Measurements from ENCODE around the gene SPDYE5.

Gene SPDYE5

DNA sequence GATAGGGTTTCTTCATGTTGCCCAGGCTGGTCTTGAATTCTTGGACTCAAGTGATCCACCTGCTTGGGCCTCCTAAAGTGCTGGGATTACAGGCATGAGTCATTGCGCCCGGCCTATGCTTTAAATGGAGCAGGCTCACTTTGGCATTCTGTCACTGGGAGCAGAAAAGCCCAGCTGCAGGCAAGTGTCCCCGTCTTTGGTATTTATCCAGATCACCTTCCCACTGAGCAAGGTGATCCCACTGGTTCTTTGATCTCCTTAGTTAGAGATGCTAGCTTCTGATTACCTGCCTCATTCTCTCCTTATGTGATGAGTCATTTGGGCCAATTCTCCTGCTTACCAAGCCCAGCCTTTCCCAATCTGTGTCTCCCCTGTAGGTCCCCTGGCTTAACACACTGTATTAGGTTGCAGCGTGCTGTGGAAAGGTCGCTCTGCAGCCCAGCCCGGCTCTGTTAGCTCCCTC lies 39.3 kb downstream of the SPDYE5 start (continued):
- TF ChIP-seq IKZF3 (tag by site-specific recombination; IDR thresholded peaks at IDR 0.05) (0 out of 2 replicates have a peak, but pooled peaks have one; percentile 16), ZNF366 (tag by site-specific recombination; conservative IDR thresholded peaks at IDR 0.05) (peak; percentile 41), ZNF266 (tag by site-specific recombination; IDR thresholded peaks at IDR 0.05; ENCODE audit: low read depth) (no peak), ZNF2 (tag by site-specific recombination; IDR thresholded peaks at IDR 0.05) (no peak), GFI1B (tag by site-specific recombination; IDR thresholded peaks at IDR 0.05) (no peak), KLF1 (tag by site-specific recombination; IDR thresholded peaks at IDR 0.05) (no peak), ZNF157 (tag by site-specific recombination; IDR thresholded peaks at IDR 0.05) (no peak), ZNF394 (tag by site-specific recombination; IDR thresholded peaks at IDR 0.05; ENCODE audit: borderline replicate concordance) (peak; percentile 17; the same call in 1 of the 2 replicates), ZNF223 (tag by site-specific recombination; IDR thresholded peaks at IDR 0.05) (no peak), ZNF114 (tag by site-specific recombination; IDR thresholded peaks at IDR 0.05) (no peak), OSR2 (tag by site-specific recombination; IDR thresholded peaks at IDR 0.05) (0 out of 2 replicates have a peak, but pooled peaks have one; percentile 32), SP7 (tag by site-specific recombination; IDR thresholded peaks at IDR 0.05) (peak; percentile 38; the same call in 1 of the 2 replicates), ZNF175 (tag by site-specific recombination; IDR thresholded peaks at IDR 0.05) (no peak), KLF8 (tag by site-specific recombination; IDR thresholded peaks at IDR 0.05) (peak; percentile 51), PRDM1 (tag by site-specific recombination; IDR thresholded peaks at IDR 0.05) (peak; percentile 48; the same call in 1 of the 2 replicates), ZNF23 (tag by site-specific recombination; IDR thresholded peaks at IDR 0.05; ENCODE audit: borderline replicate concordance) (no peak), ZNF335 (tag by site-specific recombination; conservative IDR thresholded peaks at IDR 0.05) (peak; percentile 64; the same call in 1 of the 2 replicates), FEZF1 (tag by site-specific recombination; IDR thresholded peaks at IDR 0.05) (no peak), GLI4 (tag by site-specific recombination; IDR thresholded peaks at IDR 0.05) (no peak), ZEB2 (tag by site-specific recombination; IDR thresholded peaks at IDR 0.05) (peak; percentile 68; the same call in 1 of the 2 replicates), ZFHX2 (tag by site-specific recombination; conservative IDR thresholded peaks at IDR 0.05) (no peak), ZBTB8A (tag by site-specific recombination; IDR thresholded peaks at IDR 0.05) (no peak), ZNF324 (tag by site-specific recombination; IDR thresholded peaks at IDR 0.05) (no peak), KLF10 (tag by site-specific recombination; IDR thresholded peaks at IDR 0.05) (no peak), ZNF549 (tag by site-specific recombination; IDR thresholded peaks at IDR 0.05) (no peak)
- TF ChIP-seq, protein P1, sequence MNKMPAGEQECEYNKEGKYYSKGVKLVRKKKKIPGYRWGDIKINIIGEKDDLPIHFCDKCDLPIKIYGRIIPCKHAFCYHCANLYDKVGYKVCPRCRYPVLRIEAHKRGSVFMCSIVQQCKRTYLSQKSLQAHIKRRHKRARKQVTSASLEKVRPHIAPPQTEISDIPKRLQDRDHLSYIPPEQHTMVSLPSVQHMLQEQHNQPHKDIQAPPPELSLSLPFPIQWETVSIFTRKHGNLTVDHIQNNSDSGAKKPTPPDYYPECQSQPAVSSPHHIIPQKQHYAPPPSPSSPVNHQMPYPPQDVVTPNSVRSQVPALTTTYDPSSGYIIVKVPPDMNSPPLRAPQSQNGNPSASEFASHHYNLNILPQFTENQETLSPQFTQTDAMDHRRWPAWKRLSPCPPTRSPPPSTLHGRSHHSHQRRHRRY (tag by site-specific recombination; IDR thresholded peaks at IDR 0.05) = no peak
- TF ChIP-seq, protein P2, sequence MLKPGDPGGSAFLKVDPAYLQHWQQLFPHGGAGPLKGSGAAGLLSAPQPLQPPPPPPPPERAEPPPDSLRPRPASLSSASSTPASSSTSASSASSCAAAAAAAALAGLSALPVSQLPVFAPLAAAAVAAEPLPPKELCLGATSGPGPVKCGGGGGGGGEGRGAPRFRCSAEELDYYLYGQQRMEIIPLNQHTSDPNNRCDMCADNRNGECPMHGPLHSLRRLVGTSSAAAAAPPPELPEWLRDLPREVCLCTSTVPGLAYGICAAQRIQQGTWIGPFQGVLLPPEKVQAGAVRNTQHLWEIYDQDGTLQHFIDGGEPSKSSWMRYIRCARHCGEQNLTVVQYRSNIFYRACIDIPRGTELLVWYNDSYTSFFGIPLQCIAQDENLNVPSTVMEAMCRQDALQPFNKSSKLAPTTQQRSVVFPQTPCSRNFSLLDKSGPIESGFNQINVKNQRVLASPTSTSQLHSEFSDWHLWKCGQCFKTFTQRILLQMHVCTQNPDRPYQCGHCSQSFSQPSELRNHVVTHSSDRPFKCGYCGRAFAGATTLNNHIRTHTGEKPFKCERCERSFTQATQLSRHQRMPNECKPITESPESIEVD (tag by site-specific recombination; IDR thresholded peaks at IDR 0.05) = no peak
- TF ChIP-seq, protein P3, sequence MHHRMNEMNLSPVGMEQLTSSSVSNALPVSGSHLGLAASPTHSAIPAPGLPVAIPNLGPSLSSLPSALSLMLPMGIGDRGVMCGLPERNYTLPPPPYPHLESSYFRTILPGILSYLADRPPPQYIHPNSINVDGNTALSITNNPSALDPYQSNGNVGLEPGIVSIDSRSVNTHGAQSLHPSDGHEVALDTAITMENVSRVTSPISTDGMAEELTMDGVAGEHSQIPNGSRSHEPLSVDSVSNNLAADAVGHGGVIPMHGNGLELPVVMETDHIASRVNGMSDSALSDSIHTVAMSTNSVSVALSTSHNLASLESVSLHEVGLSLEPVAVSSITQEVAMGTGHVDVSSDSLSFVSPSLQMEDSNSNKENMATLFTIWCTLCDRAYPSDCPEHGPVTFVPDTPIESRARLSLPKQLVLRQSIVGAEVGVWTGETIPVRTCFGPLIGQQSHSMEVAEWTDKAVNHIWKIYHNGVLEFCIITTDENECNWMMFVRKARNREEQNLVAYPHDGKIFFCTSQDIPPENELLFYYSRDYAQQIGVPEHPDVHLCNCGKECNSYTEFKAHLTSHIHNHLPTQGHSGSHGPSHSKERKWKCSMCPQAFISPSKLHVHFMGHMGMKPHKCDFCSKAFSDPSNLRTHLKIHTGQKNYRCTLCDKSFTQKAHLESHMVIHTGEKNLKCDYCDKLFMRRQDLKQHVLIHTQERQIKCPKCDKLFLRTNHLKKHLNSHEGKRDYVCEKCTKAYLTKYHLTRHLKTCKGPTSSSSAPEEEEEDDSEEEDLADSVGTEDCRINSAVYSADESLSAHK (tag by site-specific recombination; IDR thresholded peaks at IDR 0.05) = no peak
- TF ChIP-seq, protein P4, sequence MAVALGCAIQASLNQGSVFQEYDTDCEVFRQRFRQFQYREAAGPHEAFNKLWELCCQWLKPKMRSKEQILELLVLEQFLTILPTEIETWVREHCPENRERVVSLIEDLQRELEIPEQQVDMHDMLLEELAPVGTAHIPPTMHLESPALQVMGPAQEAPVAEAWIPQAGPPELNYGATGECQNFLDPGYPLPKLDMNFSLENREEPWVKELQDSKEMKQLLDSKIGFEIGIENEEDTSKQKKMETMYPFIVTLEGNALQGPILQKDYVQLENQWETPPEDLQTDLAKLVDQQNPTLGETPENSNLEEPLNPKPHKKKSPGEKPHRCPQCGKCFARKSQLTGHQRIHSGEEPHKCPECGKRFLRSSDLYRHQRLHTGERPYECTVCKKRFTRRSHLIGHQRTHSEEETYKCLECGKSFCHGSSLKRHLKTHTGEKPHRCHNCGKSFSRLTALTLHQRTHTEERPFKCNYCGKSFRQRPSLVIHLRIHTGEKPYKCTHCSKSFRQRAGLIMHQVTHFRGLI (tag by site-specific recombination; IDR thresholded peaks at IDR 0.05) = peak; percentile 84
- TF ChIP-seq, protein P5, sequence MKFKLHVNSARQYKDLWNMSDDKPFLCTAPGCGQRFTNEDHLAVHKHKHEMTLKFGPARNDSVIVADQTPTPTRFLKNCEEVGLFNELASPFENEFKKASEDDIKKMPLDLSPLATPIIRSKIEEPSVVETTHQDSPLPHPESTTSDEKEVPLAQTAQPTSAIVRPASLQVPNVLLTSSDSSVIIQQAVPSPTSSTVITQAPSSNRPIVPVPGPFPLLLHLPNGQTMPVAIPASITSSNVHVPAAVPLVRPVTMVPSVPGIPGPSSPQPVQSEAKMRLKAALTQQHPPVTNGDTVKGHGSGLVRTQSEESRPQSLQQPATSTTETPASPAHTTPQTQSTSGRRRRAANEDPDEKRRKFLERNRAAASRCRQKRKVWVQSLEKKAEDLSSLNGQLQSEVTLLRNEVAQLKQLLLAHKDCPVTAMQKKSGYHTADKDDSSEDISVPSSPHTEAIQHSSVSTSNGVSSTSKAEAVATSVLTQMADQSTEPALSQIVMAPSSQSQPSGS (tag by site-specific recombination; IDR thresholded peaks at IDR 0.05; ENCODE audit: low read depth) = no peak
